ENCODE results near the gene SLC7A1.

- no peak for TF ChIP-seq TARDBP (IDR thresholded peaks at IDR 0.05)
- TF ChIP-seq ELF4 (IDR thresholded peaks at IDR 0.05): no peak
- no peak for TF ChIP-seq SUZ12 (IDR thresholded peaks at IDR 0.05)
- TF ChIP-seq LEF1 (IDR thresholded peaks at IDR 0.05; ENCODE audit: borderline replicate concordance): no peak
- no peak for TF ChIP-seq PKNOX1 (IDR thresholded peaks at IDR 0.05)
- no peak for TF ChIP-seq ARNT (IDR thresholded peaks at IDR 0.05)
- no peak for TF ChIP-seq SP1 (IDR thresholded peaks at IDR 0.05)
- no peak for TF ChIP-seq FOXA1 (IDR thresholded peaks at IDR 0.05)
- TF ChIP-seq BHLHE40 (IDR thresholded peaks at IDR 0.05; ENCODE audit: borderline replicate concordance): no peak
- no peak for TF ChIP-seq HDGF (IDR thresholded peaks at IDR 0.05; ENCODE audit: borderline replicate concordance)
- no peak for TF ChIP-seq NFRKB (IDR thresholded peaks at IDR 0.05)
- TF ChIP-seq FOXM1 (IDR thresholded peaks at IDR 0.05; ENCODE audit: borderline replicate concordance): no peak
- no peak for TF ChIP-seq FOXK2 (IDR thresholded peaks at IDR 0.05)
- no peak for TF ChIP-seq ZNF384 (IDR thresholded peaks at IDR 0.05)
Observed at GRCh38 chr13:29532116-29532515, 63.4 kb downstream of the SLC7A1 start.
